Nephron (organoid): ENCODE results near the gene SEL1L.

ENCODE experiments used
- H3K27ac Mint-ChIP-seq, 3 experiments: 2 replicates each; pipeline ENCODE4 v1.8.0; 2020; ENCODE audit warnings: mixed read lengths in 3 of 3, mild to moderate bottlenecking in 2 of 3, moderate library complexity in 1 of 3
- H3K27me3 Mint-ChIP-seq: 2 replicates; pipeline ENCODE4 v1.8.0; 2021; ENCODE audit warnings: low read depth, mild to moderate bottlenecking, moderate library complexity, mixed read lengths
- H3K36me3 Mint-ChIP-seq: 2 replicates; pipeline ENCODE4 v1.8.0; 2020; ENCODE audit warnings: low read depth, mixed read lengths
- H3K4me1 Mint-ChIP-seq: 2 replicates; pipeline ENCODE4 v1.8.0; 2020; ENCODE audit warnings: mixed read lengths
- H3K4me3 Mint-ChIP-seq, 3 experiments: 2 replicates each; pipeline ENCODE4 v1.8.0; 2020; ENCODE audit warnings: mild to moderate bottlenecking in 3 of 3, mixed read lengths in 3 of 3, moderate library complexity in 2 of 3
- H3K9me3 Mint-ChIP-seq: 2 replicates; pipeline ENCODE4 v1.8.0; 2020; ENCODE audit warnings: mixed read lengths
- TF ChIP-seq, protein P1 (sequence below), 3 experiments: fragments of 200-600 bp; sonication (generic); IDR thresholded peaks; one replicate each; pipeline ENCODE4 v1.5.0; 2021; ENCODE audit warnings: antibody characterized with exemption in 3 of 3; ENCODE audit not compliant: unreplicated experiment in 3 of 3

Gene SEL1L

GRCh38 chr14:81484120-81484519 is 49.5 kb downstream of the SEL1L start:
- H3K4me1 Mint-ChIP-seq = no peaks in the 10 kb centered on the region
- peaks cover 58% of the 10 kb centered on the region for H3K36me3 Mint-ChIP-seq
- H3K27me3 Mint-ChIP-seq = no peaks in the 10 kb centered on the region
- no peak overlapping the region for H3K4me3 Mint-ChIP-seq
- H3K9me3 Mint-ChIP-seq = no peaks in the 10 kb centered on the region
- TF ChIP-seq, protein P1, sequence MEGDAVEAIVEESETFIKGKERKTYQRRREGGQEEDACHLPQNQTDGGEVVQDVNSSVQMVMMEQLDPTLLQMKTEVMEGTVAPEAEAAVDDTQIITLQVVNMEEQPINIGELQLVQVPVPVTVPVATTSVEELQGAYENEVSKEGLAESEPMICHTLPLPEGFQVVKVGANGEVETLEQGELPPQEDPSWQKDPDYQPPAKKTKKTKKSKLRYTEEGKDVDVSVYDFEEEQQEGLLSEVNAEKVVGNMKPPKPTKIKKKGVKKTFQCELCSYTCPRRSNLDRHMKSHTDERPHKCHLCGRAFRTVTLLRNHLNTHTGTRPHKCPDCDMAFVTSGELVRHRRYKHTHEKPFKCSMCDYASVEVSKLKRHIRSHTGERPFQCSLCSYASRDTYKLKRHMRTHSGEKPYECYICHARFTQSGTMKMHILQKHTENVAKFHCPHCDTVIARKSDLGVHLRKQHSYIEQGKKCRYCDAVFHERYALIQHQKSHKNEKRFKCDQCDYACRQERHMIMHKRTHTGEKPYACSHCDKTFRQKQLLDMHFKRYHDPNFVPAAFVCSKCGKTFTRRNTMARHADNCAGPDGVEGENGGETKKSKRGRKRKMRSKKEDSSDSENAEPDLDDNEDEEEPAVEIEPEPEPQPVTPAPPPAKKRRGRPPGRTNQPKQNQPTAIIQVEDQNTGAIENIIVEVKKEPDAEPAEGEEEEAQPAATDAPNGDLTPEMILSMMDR (IDR thresholded peaks at IDR 0.05; ENCODE audit: unreplicated experiment in 3 of 3) = no peak
- H3K27ac Mint-ChIP-seq = no peak overlapping the region

- Mint-ChIP-seq H3K36me3 (peaks cover 51% of the 10 kb centered on the region), H3K4me3 (no peak overlapping the region), H3K27ac (no peak overlapping the region), H3K9me3 (no peaks in the 10 kb centered on the region), H3K4me1 (no peaks in the 10 kb centered on the region), H3K27me3 (no peaks in the 10 kb centered on the region)
- TF ChIP-seq, protein P1 (IDR thresholded peaks at IDR 0.05; ENCODE audit: unreplicated experiment in 3 of 3) = no peak
Observed at GRCh38 chr14:81480741-81481140, 52.9 kb downstream of the SEL1L start.

GRCh38 chr14:81478446-81478845 is 55.2 kb downstream of the SEL1L start:
- peaks cover 49% of the 10 kb centered on the region for H3K36me3 Mint-ChIP-seq
- H3K4me1 Mint-ChIP-seq = no peaks in the 10 kb centered on the region
- H3K27ac Mint-ChIP-seq = no peak overlapping the region
- no peak overlapping the region for H3K4me3 Mint-ChIP-seq
- no peaks in the 10 kb centered on the region for H3K27me3 Mint-ChIP-seq
- no peaks in the 10 kb centered on the region for H3K9me3 Mint-ChIP-seq
- TF ChIP-seq, protein P1 (IDR thresholded peaks at IDR 0.05; ENCODE audit: unreplicated experiment in 3 of 3) = no peak

GRCh38 chr14:81476816-81477215 is 56.8 kb downstream of the SEL1L start:
- Mint-ChIP-seq H3K9me3 (no peaks in the 10 kb centered on the region), H3K27me3 (no peaks in the 10 kb centered on the region), H3K4me1 (no peaks in the 10 kb centered on the region), H3K27ac (no peak overlapping the region), H3K4me3 (no peak overlapping the region), H3K36me3 (peaks cover 49% of the 10 kb centered on the region)
- TF ChIP-seq, protein P1 (IDR thresholded peaks at IDR 0.05; ENCODE audit: unreplicated experiment in 3 of 3) = no peak

DNA sequence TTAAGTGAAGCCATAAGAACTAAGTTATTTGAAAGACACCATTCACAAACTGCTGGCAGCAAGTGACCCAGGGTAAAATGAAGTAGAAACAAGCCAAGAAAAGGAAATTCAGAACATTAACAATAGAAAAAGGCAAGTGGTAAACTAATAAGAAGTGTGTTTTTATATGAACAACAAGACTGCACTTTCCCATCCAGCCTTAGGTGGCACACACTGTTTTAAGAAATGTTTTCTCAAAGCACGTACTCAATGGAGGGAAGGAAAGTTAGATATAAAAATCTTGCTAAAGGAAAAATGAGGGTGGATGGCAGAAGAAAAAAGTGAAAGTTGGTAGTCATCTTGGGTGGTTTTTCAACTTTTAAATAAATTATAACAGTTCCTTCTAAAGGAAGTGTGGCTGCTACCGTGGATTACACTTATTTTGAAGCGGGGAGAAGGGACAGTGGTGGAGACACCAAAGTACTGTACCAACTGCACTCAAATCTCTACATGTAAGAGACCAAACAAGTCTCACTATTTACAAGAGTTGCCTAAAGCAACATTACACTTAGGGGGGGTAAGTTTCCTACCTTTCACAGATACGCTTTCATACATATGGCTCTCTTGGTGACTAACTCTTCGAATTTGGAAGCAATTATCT is 58.8 kb downstream of the SEL1L start:
- no peaks in the 10 kb centered on the region for H3K27me3 Mint-ChIP-seq
- H3K9me3 Mint-ChIP-seq = no peaks in the 10 kb centered on the region
- H3K36me3 Mint-ChIP-seq = peaks cover 39% of the 10 kb centered on the region
- H3K4me1 Mint-ChIP-seq = no peaks in the 10 kb centered on the region
- no peak overlapping the region for H3K4me3 Mint-ChIP-seq
- TF ChIP-seq, protein P1 (IDR thresholded peaks at IDR 0.05; ENCODE audit: unreplicated experiment in 3 of 3) = no peak
- H3K27ac Mint-ChIP-seq = peak overlapping the region in 1 of 3 experiments; percentile 20

DNA sequence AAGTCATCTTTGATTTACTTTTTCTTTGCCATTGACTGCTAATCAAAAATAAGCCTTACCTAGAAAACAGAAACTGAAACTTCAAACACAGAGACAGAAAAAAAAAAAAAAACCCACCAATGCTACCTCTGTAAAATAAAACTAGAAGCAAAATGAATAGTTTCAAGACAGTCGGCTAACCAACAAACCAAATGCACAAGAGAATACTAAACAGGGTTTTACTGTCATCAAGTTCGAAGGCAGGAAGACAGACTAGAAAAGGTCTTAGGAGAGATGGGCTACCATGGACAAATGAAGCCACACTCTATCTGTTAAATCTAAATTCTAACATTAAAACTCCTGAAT is 59.5 kb downstream of the SEL1L start:
- Mint-ChIP-seq H3K27me3 (no peaks in the 10 kb centered on the region), H3K9me3 (no peaks in the 10 kb centered on the region), H3K4me3 (no peak overlapping the region), H3K27ac (peak overlapping the region; percentile 5 to 62 (median 14)), H3K36me3 (peaks cover 33% of the 10 kb centered on the region), H3K4me1 (no peaks in the 10 kb centered on the region)
- TF ChIP-seq, protein P1 (IDR thresholded peaks at IDR 0.05; ENCODE audit: unreplicated experiment in 3 of 3) = no peak
